Measurements from ENCODE around the gene TAS1R2. TPM values are rescaled to one million over a fixed set of nuclear protein-coding genes. Genes with fewer than 3 reads are reported as not detected.

TAS1R2 gene
- total and polyA plus RNA-seq, 9 of the 15 experiments (the other 6 are each of a cell fraction or from before 2014, with no cell fraction given), result not detected

DNA sequence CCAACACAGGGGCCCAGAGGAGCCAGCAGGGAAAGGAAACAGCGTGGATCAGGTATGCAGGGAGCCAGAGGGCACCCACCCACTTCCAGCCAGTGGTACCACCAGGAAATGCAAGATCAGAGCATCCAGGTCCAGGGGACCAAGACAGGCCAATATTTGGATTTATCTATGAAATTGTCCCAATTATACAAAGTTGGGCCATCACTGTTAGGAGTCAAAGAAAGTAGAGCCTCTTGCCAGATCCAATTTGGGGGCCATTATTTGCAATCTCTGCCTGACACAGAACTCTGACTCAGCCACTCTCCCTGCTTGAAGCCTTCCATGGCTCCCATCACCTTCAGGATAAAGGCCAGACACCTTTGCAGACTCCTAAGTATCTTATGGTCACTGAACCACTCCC lies 21.1 kb upstream of the TAS1R2 start:
- no peak overlapping the region for H3K4me2 ChIP-seq (ENCODE audit: insufficient read depth, low read length)
- ATAC-seq, result no peak
- H3K4me1 ChIP-seq (replicated peaks in 1 of 2; ENCODE audit: control insufficient read depth in 2 of 2, insufficient read depth in 2 of 2, low read length in 2 of 2), result peaks cover 0 to 15% of the 10 kb centered on the region in 2 experiments; a peak in 1 of 5 replicates
- DNase-seq (ENCODE audit: extremely low read depth in 1 of 4, low spot score in 3 of 4), result no peak
- no TSS peak for BruUV-seq (replicated peaks)
- H3K9ac ChIP-seq (ENCODE audit: insufficient read depth in 1 of 2, low read depth in 2 of 2, low read length in 2 of 2), result peak overlapping the region in 1 of 2 experiments; percentile 43; a peak in 1 of 4 replicates
- H3K27ac ChIP-seq (ENCODE audit: extremely low read depth, low read depth, low read length), result no peak overlapping the region
- no peak for FAIRE-seq
- no peaks in the 10 kb centered on the region for H3K9me3 ChIP-seq (replicated peaks; ENCODE audit: control insufficient read depth, insufficient read depth, low read depth, low read length)
- 64% methylated on average over 1 of the region's 1 CpG for WGBS (ENCODE audit: insufficient coverage, low coverage, missing lambda C conversion rate)
- no peak overlapping the region for H3K4me3 ChIP-seq
- intact Hi-C loops (cut with micrococcal nuclease), result no loop called here
- H3K9me1 ChIP-seq (ENCODE audit: control insufficient read depth, insufficient read depth, low read length), result no peaks in the 10 kb centered on the region
- in situ Hi-C loops (cut with MboI), result loop anchor here (10.0 kb wide), 2 partner anchors 364 to 774 kb away; no protein-coding TSS in a partner anchor
- ChIA-PET CTCF (ENCODE audit: low intra/inter-chr PET ratio) (interaction anchor here (0.7 to 7.0 kb wide), 2 partner anchors 31 to 773 kb away, joined by 3 to 108 read pairs; no protein-coding TSS in a partner anchor), POLR2A (interaction anchor here (0.7 to 1.2 kb wide), 3 partner anchors 11 to 26 kb away, joined by 3 read pairs; no protein-coding TSS in a partner anchor)
- no peaks in the 10 kb centered on the region for H3K79me2 ChIP-seq (ENCODE audit: control insufficient read depth, insufficient read depth, low read length)
- no peak for TF ChIP-seq FUS (optimal IDR thresholded peaks at IDR 0.05; ENCODE audit: low read depth, low read length)
- H4K20me1 ChIP-seq (replicated peaks; ENCODE audit: control insufficient read depth, insufficient read depth, low read length), result peaks cover 3% of the 10 kb centered on the region; the same call in 1 of the 2 replicates
- H3K36me3 ChIP-seq (ENCODE audit: control insufficient read depth, insufficient read depth, low read length), result peaks cover 9% of the 10 kb centered on the region; the same call in 1 of the 3 replicates
- no peak overlapping the region for H2AFZ ChIP-seq (ENCODE audit: low read depth, low read length)
- no peaks in the 10 kb centered on the region for H3K27me3 ChIP-seq (ENCODE audit: control insufficient read depth in 2 of 2, insufficient read depth in 2 of 2, low read length in 2 of 2)

- CTCF ChIA-PET (ENCODE audit: low intra/inter-chr PET ratio), result no interaction called here
Measured at GRCh38 chr1:18879791-18880309, 20.4 kb upstream of the TAS1R2 start.

More at GRCh38 chr1:18879791-18880309, 20.4 kb upstream of the TAS1R2 start:
- WGBS (ENCODE audit: insufficient coverage, low coverage, missing lambda C conversion rate), result 52% methylated on average over 18 of the region's 21 CpGs
- Histone ChIP-seq H3K9ac (ENCODE audit: insufficient read depth in 1 of 2, low read depth in 2 of 2, low read length in 2 of 2) (0 out of 4 replicates have a peak overlapping the region, but pooled peaks of 1 of the 2 experiments have one; percentile 13), H3K36me3 (ENCODE audit: control insufficient read depth, insufficient read depth, low read length) (peaks cover 9% of the 10 kb centered on the region; the same call in 1 of the 3 replicates), H3K9me1 (ENCODE audit: control insufficient read depth, insufficient read depth, low read length) (no peaks in the 10 kb centered on the region), H3K27ac (ENCODE audit: extremely low read depth, low read depth, low read length) (no peak overlapping the region), H2AFZ (ENCODE audit: low read depth, low read length) (no peak overlapping the region), H3K27me3 (ENCODE audit: control insufficient read depth in 2 of 2, insufficient read depth in 2 of 2, low read length in 2 of 2) (no peaks in the 10 kb centered on the region), H3K79me2 (ENCODE audit: control insufficient read depth, insufficient read depth, low read length) (no peaks in the 10 kb centered on the region), H4K20me1 (replicated peaks; ENCODE audit: control insufficient read depth, insufficient read depth, low read length) (peaks cover 6% of the 10 kb centered on the region), H3K4me3 (no peak overlapping the region), H3K4me1 (replicated peaks in 1 of 2; ENCODE audit: control insufficient read depth in 2 of 2, insufficient read depth in 2 of 2, low read length in 2 of 2) (peaks cover 0 to 23% of the 10 kb centered on the region in 2 experiments; a peak in 2 of 5 replicates), H3K4me2 (ENCODE audit: insufficient read depth, low read length) (no peak overlapping the region), H3K9me3 (replicated peaks; ENCODE audit: control insufficient read depth, insufficient read depth, low read depth, low read length) (no peaks in the 10 kb centered on the region)
- in situ Hi-C loops (cut with MboI) (loop anchor here (5.0 to 10.0 kb wide), 3 partner anchors 278 to 775 kb away; no protein-coding TSS in a partner anchor), intact Hi-C loops (cut with micrococcal nuclease) (no loop called here)
- ATAC-seq (no peak), FAIRE-seq (no peak), DNase-seq (ENCODE audit: extremely low read depth in 1 of 4, low spot score in 3 of 4) (no peak)
- no peak for TF ChIP-seq MCM7 (IDR thresholded peaks at IDR 0.05)
- TF ChIP-seq POLR2G (IDR thresholded peaks at IDR 0.05; ENCODE audit: low read depth, low read length), result 0 out of 2 replicates have a peak, but pooled peaks have one; percentile 22
- POLR2A ChIA-PET, result interaction anchor here (1.2 kb wide), 1 partner anchor 20 kb away, joined by 3 read pairs; no protein-coding TSS in a partner anchor
- BruUV-seq (replicated peaks), result no TSS peak
